Measurements from ENCODE around the gene NPW.
A peak's percentile ranks its signal among the peaks of the same experiment; 100 is the strongest.

Gene NPW

GRCh38 chr16:2037115-2037514 lies 17.5 kb downstream of the NPW start:
- no peak for DNase-seq

- DNase-seq: no peak
Observed at GRCh38 chr16:2037647-2038381, 18.2 kb downstream of the NPW start.

- DNase-seq: no peak
Observed at GRCh38 chr16:2038382-2039231, 19.0 kb downstream of the NPW start.

DNA sequence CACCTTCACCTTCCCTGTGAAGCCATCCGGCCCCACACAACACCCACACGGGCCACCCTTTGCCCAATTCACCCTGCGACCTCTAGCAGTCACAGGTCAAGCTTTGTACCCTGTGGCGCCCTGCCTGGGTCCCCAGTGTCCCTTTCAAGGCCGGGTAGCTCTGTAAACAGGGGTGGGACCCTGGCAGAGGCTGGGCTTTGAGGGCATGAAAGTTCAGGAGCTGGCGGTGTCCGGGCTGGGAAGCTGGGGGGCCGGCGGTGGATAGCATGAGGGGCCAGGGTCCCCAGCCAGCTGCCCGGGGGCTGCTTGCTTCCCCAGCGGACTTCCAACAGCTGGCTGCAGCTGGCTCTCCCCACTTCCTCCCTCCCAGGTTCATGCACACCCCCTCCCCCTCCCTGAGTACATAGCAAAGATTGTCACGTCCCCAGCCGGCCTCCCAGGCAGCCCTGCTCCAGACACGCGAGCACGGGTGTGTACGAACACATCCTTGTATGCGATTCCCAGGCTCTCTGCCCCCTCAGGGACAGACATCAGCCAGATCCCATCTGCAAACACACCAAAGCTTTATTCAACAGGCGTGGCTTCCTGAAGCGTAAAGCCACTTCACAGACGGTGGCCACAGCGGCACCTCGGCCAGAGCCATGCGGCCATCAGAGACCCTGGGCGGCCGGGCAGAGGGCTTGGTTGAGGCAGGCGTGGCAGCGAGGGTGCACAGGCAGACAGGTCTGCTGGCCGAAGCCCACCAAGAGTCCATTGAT lies 19.9 kb downstream of the NPW start:
- DNase-seq: no peak

DNA sequence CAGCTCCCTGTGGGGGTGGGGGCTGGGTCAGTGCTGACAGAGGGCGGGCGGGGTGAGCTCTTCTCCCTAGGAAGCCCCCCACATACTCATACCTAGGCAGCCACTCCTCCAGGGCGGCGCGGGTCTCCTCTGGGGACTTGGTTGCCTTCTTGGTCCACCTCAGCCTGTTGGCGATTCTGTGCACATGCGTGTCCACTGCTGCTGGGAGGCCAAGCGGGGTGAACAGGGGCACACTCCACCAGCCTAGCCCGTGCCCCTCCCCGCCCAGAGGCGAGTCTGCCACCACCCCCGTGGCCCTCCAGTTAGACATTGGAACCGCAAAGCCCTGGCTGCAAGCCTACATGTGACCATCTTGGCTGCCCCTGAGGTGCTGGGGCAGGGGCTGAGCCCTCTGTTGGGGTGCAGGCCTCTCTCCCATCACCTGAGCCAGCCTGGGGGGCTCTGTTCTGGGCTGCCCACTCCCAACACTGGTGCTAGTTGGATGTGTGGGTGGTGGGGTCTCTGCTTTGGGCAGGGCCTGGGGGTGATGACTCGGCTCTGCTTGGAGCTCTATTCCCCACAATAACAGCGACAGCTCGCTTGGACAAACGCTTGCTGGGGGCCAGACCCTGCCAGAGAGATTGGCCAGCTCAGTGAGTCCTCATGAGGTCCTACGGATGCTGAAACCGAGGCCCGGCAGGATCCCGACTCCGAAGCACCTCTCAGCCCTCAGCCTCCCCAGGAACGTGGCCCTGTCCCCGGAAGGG lies 20.6 kb downstream of the NPW start:
- DNase-seq: no peak

GRCh38 chr16:2040787-2041522 lies 21.4 kb downstream of the NPW start:
- no peak for DNase-seq

DNA sequence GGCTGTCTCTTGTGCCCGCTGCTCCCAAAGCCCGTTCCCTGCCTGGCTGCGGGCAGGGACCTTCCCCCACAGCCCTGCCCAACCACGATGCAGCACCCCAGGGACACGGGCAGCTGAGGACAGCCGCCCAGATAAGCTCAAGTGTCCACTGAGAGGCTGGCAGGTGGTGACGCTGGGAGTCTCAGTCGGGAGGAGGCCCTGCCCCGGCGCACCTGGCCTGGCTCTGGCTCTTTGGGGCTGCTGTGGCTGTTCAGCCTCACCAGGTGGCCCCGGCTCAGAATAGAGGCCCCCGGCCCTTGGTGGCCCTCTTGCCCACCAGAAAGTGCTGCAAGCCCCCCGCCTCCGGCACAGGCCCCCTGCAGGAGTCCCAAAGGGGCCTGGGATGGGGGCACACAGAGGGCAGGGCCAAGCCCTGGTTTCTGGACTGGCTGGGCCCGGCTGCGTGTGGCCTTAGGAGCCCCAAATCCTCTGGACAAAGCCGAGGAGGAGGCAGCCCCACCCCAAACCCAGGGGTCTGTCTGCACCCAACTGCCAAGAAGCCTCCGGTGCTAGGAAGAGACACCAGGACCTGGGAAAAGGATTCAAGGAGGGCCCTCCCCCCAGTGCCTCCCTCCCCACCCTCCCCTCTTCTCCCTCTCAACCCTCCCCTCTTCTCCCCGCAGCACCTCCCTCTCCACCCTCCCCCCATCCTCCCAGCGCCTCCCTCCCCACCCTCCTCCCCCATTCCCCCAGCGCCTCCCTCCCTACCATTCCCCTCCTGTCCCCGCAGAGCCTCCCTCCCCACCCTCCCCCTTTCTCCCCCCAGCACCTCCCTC lies 22.8 kb downstream of the NPW start:
- DNase-seq: peak; percentile 45

DNA sequence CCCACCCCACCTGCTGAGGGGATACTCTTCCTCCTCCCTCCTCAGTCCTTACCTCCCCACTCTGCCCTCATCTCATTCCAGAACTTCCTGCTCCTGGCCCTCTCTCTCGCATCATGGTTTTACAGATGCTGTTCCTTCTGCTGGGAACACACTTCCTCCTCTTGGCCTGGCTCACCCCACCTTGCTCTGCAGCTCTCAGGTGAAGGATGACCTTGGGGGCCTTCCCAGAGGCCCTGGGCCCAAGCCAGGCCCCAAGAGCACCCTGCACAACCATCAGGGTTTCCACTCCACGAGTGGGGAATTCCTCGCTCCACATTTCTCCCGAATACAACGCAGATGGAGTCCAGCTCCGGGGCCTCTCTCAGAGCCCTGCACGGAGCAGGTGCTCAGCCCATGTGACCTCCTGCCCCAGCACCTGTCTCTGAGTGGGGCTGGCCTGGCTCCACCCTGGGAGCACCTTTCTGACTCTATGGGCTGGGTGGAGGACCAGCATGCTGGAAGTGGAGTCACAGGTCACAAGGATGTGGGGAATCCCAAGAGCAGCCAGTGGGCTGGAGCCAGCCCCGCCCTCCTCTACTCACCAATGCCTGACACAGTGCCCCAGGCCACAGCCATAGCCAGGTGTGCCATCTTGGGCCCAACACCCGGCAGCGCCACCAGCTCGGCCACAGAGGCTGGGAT lies 23.5 kb downstream of the NPW start:
- DNase-seq: no peak

DNA sequence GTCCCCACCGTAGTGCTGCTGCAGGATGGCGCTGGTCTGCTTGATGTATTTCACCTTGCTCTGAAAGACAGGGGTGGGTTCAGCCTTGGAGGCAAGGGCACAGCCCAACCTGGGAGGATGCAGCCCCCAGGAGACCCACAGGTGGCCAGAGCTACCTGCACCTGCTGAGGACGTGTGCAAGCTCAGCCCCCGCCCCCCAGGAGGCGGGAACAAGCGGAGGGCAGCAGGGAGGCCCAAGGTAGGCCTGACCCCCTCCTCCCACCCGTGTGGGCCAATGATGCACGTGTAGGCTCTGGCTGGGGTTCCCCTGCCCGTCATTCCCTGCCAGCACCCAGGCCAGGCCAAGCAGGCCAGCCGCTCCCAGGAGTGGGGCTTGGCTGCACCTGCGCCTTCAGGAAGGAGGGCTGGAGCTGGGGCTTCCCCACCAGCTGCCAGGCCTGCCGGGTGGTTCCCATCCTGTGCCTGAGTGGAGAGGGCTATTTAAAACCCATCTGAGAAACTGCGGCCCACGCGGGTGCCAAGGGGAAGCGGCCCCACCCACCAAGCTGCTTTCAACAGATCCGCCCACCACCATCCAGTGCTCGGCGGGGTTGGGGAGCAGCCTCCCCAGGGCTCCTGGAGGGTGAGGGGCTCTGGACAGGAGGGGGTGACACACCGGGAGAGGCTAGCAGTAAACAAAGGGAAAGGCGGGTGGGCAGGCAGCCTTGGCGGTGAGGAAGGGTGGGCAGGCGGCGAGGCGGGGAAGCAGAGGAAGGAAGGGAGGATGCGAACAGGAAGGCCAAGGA lies 24.3 kb downstream of the NPW start:
- DNase-seq: no peak

GRCh38 chr16:2044541-2044940 lies 25.0 kb downstream of the NPW start:
- DNase-seq: no peak

- DNase-seq: no peak
Observed at GRCh38 chr16:2045965-2046892, 26.6 kb downstream of the NPW start.

DNA sequence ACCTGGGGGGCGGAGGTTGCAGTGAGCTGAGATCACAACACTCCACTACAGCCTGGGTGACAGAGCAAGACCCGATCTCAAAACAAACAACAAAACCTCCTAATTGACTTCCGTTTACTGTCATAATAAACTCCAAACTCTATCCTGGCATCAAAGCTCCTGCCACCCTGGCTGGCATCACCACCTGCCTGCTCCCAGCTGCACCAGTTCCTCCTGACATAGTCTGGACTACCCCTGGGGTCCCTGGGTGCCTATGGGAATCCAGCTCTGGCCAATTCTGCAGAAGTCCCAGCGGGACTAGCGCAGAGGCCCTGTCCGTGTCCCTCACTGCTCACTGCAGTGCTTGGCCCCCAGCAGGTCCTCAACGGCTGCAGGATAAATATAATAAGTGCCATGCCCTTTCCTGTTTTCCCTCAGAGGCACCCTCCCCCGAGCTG lies 27.3 kb downstream of the NPW start:
- DNase-seq: no peak

DNA sequence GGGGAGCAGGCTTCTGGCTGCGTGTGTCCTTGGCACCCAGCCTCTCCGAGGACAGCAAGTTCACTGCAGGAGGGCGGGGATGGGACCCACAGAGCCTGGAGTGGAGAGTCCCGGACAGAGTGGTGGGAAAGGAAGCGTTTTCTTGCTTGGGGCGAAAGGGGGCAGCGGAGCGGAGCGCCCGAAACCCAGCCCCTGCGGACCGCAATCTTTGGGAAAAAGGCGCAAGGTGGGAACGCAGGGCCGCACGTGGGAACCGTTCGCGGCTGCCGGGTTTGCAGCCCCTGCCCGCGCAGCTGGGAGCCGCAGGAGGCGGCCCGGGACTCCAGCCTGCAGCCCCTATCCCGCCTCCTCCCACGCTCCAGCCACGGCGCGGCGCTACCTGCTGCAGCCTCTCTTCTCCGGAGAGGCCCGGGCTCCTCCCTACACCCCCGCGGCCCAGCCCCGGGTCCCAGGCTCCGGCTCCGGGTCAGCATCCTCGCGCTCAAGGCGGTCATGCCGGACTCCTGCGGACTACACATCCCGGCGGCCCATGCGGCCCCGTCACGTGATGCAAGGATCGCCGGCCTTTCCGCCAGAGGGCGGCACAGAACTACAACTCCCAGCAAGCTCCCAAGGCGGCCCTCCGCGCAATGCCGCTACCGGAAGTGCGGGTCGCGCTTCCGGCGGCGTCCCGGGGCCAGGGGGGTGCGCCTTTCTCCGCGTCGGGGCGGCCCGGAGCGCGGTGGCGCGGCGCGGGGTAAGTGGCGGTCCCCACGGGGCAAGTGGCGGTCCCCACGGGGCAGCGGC lies 27.9 kb downstream of the NPW start, which contains the start of the genes NTHL1 and TSC2:
Gene NTHL1 (minus strand): TSS at position 505 of the 786 bp plus-strand sequence. CDS start 11 bp downstream, at position 494.
Gene TSC2 (plus strand): TSS at position 656 of the 786 bp plus-strand sequence. CDS start 631 bp downstream, outside the sequence.
- DNase-seq: no peak

DNA sequence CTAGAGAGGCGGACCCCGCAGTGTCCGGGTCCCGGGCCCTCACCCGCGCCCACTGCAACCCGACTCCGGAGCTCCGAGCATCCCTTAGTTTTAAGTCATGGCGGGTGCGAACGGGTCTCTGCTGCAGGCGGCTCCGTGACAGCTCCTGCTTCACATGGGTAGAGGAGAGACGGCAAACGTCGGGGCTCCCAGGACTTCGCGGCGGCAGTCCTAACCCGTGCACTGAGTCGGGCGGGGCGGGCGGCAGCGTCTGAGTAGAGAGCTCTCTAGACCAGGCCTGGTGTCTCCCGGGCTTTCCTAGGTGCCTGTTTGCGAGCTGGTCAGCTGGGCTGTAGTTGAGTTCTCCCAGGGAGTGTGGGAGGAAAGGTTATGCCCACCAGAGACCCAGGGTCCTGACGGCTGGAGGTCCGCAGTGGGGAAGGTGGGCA lies 28.5 kb downstream of the NPW start:
- no peak for DNase-seq

DNA sequence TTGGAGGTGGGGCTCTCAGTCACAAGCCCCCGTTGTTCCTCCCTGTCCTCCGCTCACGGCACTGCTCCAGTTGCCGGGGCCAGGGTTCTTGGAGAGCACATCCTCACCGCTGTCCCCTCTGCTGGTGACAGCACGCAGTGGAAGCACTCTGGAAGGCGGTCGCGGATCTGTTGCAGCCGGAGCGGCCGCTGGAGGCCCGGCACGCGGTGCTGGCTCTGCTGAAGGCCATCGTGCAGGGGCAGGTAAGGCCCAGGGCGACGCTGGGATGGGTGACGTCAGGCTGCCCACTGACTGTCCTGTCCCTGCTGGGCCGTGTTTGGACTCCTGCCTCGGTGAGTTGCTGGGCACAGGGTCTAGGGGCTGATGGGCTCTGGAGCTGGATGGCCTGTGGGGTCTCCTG lies 33.6 kb downstream of the NPW start:
- DNase-seq: no peak

DNA sequence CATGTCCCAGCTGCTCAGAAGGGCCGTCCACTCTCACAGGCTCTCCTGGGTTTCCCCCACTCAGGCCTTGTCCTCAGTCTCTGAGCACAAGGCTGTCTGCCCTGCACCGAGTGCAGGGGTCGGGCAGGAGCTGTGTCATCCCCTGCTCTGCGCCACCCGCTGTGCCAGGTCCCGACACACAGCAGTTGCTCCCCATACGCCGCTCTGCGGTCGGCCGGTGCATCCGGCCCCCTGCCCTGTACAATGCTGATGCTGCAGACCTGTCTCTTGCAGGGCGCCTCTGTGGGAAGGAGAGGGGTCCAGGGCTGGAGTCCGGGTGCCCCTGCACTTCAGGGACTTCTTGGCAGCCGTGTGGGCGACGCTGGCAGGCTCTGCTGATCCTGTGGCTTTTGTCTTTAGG lies 34.3 kb downstream of the NPW start:
- DNase-seq: no peak

DNA sequence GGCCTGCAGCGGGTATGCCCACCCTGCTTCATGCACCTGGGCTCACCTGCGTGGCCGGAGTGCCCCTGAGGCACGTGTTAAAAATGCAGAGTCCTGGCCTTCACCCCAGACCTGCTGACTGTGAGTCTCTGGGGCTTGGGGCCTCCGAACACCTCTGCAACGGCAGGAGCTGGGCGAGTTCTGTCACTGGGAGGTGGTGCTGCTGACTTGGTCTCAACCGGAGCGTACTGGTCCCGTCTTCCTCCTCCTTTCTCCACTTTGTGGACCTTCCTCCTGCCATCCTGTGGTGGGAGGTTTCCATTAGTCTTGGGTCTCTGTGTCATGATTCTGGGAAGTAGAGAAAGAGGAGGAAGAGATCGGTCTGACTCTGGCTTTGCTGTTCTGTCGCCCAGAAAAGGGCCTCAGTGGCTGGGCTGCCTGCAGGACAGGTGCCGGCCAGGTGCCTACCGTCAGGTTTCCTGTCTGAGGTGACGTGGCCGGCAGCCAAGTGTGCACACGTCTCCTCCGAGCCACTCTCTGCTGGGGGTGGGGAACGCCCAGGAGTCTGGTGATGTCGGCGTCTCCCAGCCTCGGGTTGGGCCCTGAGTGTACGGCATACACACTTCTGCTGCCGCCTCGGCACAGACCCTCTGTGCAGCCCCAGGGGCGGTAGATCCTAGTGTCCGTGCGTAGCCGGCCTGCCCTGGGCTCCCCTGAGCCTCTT lies 35.1 kb downstream of the NPW start:
- DNase-seq: no peak
